GM12875 (cell line): Measurements from ENCODE around the gene ERCC6L2.

Experiments used
- H3K4me3 ChIP-seq: one replicate; pipeline ENCODE4 v1.5.1; 2011; ENCODE audit warnings: low read depth, low read length, control low read depth
- CTCF ChIP-seq: IDR thresholded peaks from 2 replicates; pipeline ENCODE4 v1.5.1; 2011; ENCODE audit warnings: low read depth, mild to moderate bottlenecking, control low read depth, inconsistent platforms, low read length, moderate library complexity, borderline replicate concordance; ENCODE audit not compliant: insufficient read depth

Gene ERCC6L2

GRCh38 chr9:95912773-95913172 is 37.3 kb downstream of the ERCC6L2 start:
- no peak for TF ChIP-seq CTCF

GRCh38 chr9:95920017-95920416 is 44.5 kb downstream of the ERCC6L2 start:
- H3K4me3 ChIP-seq = no peak overlapping the region
- TF ChIP-seq CTCF = no peak

More at GRCh38 chr9:95912773-95913172, 37.3 kb downstream of the ERCC6L2 start:
- H3K4me3 ChIP-seq = no peak overlapping the region

- TF ChIP-seq CTCF = no peak
- H3K4me3 ChIP-seq = no peak overlapping the region
Observed at GRCh38 chr9:95923794-95924193, 48.3 kb downstream of the ERCC6L2 start.

GRCh38 chr9:95924987-95925386 is 49.5 kb downstream of the ERCC6L2 start:
- no peak for TF ChIP-seq CTCF
- no peak overlapping the region for H3K4me3 ChIP-seq

GRCh38 chr9:95927271-95928004 is 51.9 kb downstream of the ERCC6L2 start:
- no peak for TF ChIP-seq CTCF
- no peak overlapping the region for H3K4me3 ChIP-seq

- no peak for TF ChIP-seq CTCF
- no peak overlapping the region for H3K4me3 ChIP-seq
Observed at GRCh38 chr9:95930277-95930676, 54.8 kb downstream of the ERCC6L2 start.

GRCh38 chr9:95935861-95936578 is 60.5 kb downstream of the ERCC6L2 start:
- no peak overlapping the region for H3K4me3 ChIP-seq
- no peak for TF ChIP-seq CTCF
